GM21423 (cell line): ENCODE results near the gene CST9L.
"Not testable (repeated sequence)": the region's sequence is repeated elsewhere in the genome, so short reads cannot be mapped to it uniquely, and the experiment has no call there.

Experiments used
- ATAC-seq: cut with Tn5 transposase; IDR thresholded peaks from one replicate; pipeline ENCODE4 v1.9.1; 2021; ENCODE audit warnings: mild to moderate bottlenecking, moderate library complexity; ENCODE audit not compliant: unreplicated experiment

CST9L gene

GRCh38 chr20:23586735-23587525, 18.6 kb upstream of the CST9L start:
- no peak for ATAC-seq

GRCh38 chr20:23585808-23586734, 17.8 kb upstream of the CST9L start:
- ATAC-seq: no peak

GRCh38 chr20:23585449-23585807, 17.1 kb upstream of the CST9L start:
- ATAC-seq: no peak

GRCh38 chr20:23584434-23585199, 16.3 kb upstream of the CST9L start:
- ATAC-seq: no peak

- no peak for ATAC-seq
Observed at GRCh38 chr20:23583526-23583925, 15.2 kb upstream of the CST9L start.

GRCh38 chr20:23582293-23582692, 14.0 kb upstream of the CST9L start:
- no peak for ATAC-seq

GRCh38 chr20:23581833-23582232, 13.5 kb upstream of the CST9L start:
- ATAC-seq: not testable (repeated sequence)

GRCh38 chr20:23574977-23575376, 6.7 kb upstream of the CST9L start:
- no peak for ATAC-seq

GRCh38 chr20:23570178-23570760, 2.0 kb upstream of the CST9L start:
- ATAC-seq: no peak

- no peak for ATAC-seq
Observed at GRCh38 chr20:23569570-23569969, 1.3 kb upstream of the CST9L start.

- no peak for ATAC-seq
Observed at GRCh38 chr20:23568971-23569330, 667 bp upstream of the CST9L start.

- ATAC-seq: no peak
Observed at GRCh38 chr20:23566199-23566932, 1.9 kb downstream of the CST9L start.

- ATAC-seq: no peak
Observed at GRCh38 chr20:23565503-23566045, 2.7 kb downstream of the CST9L start.

- no peak for ATAC-seq
Observed at GRCh38 chr20:23564927-23565326, 3.4 kb downstream of the CST9L start.

GRCh38 chr20:23562721-23563342, 5.5 kb downstream of the CST9L start:
- ATAC-seq: no peak

- no peak for ATAC-seq
Observed at GRCh38 chr20:23554401-23554800, 13.9 kb downstream of the CST9L start.

GRCh38 chr20:23551786-23552185, 16.5 kb downstream of the CST9L start:
- ATAC-seq: no peak

- no peak for ATAC-seq
Observed at GRCh38 chr20:23551383-23551782, 16.9 kb downstream of the CST9L start.

- no peak for ATAC-seq
Observed at GRCh38 chr20:23550227-23550626, 18.1 kb downstream of the CST9L start.

- no peak for ATAC-seq
Observed at GRCh38 chr20:23548408-23548807, 19.9 kb downstream of the CST9L start.
